Activated CD8-positive, alpha-beta T cell treated with anti-CD3 and anti-CD28 coated beads, Interleukin-2, amount 10 ng/mL, durations not matched to agents 7 days and 5 days (primary cell): ENCODE data around the gene ZNF512B. TPM values are rescaled to one million over a fixed set of nuclear protein-coding genes. Genes with fewer than 3 reads are reported as not detected.
"Not testable (repeated sequence)": the region's sequence is repeated elsewhere in the genome, so short reads cannot be mapped to it uniquely, and the experiment has no call there.

ENCODE experiments used
- ATAC-seq: fragments of 150-1000 bp; cut with Tn5 transposase; one replicate; pipeline ENCODE4 v1.10.0; 2021; ENCODE audit warnings: moderate library complexity
- CTCF ChIA-PET: fragments of 350-600 bp; sonication (Branson Sonifier 250); formaldehyde crosslinking; loops from one replicate; lab custom pipeline; 2021; ENCODE audit warnings: antibody characterized with exemption; lab: Charles Lee
- POLR2A ChIA-PET: fragments of 350-600 bp; sonication (Branson Sonifier 250); formaldehyde crosslinking; loops from one replicate; lab custom pipeline; 2021; ENCODE audit warnings: antibody characterized with exemption; lab: Charles Lee
- DNase-seq: peaks from one replicate; pipeline ENCODE4 v3.0.0-alpha.2; 2020
- H3K27ac Mint-ChIP-seq: one replicate; pipeline ENCODE4 v1.8.0; 2021; ENCODE audit warnings: mild to moderate bottlenecking, mixed read lengths
- H3K27me3 Mint-ChIP-seq: one replicate; pipeline ENCODE4 v1.8.0; 2021; ENCODE audit warnings: low read depth, mixed read lengths
- H3K36me3 Mint-ChIP-seq: one replicate; pipeline ENCODE4 v1.8.0; 2021; ENCODE audit warnings: low read depth, mixed read lengths
- H3K4me1 Mint-ChIP-seq: one replicate; pipeline ENCODE4 v1.8.0; 2021; ENCODE audit warnings: low read depth, mixed read lengths
- H3K4me3 Mint-ChIP-seq: one replicate; pipeline ENCODE4 v1.8.0; 2021; ENCODE audit warnings: mild to moderate bottlenecking, mixed read lengths
- H3K9me3 Mint-ChIP-seq: one replicate; pipeline ENCODE4 v1.8.0; 2022; ENCODE audit warnings: mixed read lengths; ENCODE audit not compliant: insufficient read depth
- total RNA-seq, 2 experiments: library from RNA; stranded (reverse); gene quantifications; one replicate each; pipeline ENCODE4 v1.2.3, GENCODE V29; 2021

ZNF512B gene
- total RNA-seq, 2 experiments from 2014 or later = 12.0 to 12.1 TPM

DNA sequence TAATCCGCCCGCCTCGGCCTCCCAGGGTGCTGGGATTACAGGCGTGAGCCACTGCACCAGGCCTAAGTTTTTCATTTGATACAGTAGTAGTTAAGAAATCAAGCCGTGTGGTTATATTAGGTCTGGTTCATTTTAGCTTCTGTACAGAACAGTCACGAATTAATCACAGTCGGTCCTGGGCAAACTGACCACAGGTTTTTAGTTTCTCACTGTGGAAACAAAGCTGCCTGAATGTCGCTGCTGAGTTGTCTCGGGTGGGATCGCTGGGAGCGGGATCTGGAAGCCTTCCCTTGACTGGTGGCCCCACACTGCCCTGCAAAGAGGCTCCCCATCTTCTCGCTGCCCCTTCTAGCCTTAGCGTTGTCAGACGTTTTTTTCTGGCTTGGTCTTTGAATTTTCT, 32.1 kb downstream of the ZNF512B start:
- H3K27me3 Mint-ChIP-seq = no peaks in the 10 kb centered on the region
- no peak for ATAC-seq
- no peaks in the 10 kb centered on the region for H3K9me3 Mint-ChIP-seq
- peaks cover 16% of the 10 kb centered on the region for H3K4me1 Mint-ChIP-seq
- H3K27ac Mint-ChIP-seq = no peak overlapping the region
- H3K36me3 Mint-ChIP-seq = peaks cover 40% of the 10 kb centered on the region
- no peak overlapping the region for H3K4me3 Mint-ChIP-seq
- POLR2A ChIA-PET = no interaction called here
- DNase-seq = no peak
- CTCF ChIA-PET = no interaction called here

DNA sequence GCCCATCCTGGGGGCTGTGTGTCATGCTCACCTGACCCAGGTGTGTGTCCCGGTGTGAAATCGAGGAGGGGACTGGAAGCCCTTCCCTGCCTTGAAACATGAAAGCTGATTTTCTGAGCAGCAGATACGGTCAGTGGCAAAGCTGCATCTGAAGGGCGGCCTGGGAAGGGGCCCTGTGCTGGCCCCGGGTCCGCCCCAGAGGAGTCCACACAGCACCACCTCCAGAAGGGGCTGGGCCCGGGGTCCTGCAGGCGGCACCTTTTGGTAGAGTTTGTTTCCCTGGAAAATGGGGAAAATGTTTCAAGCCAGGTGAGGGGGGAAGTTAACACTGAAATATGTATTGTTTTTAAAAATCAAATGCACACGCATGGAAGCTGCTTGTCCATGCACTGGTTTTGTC, 34.3 kb downstream of the ZNF512B start:
- ATAC-seq (no peak), DNase-seq (no peak)
- no peaks in the 10 kb centered on the region for H3K27me3 Mint-ChIP-seq
- ChIA-PET POLR2A (interaction anchor here (1.0 kb wide), 1 partner anchor 414 kb away, joined by 3 read pairs; no protein-coding TSS in a partner anchor), CTCF (no interaction called here)
- peak overlapping the region; percentile 45 for H3K27ac Mint-ChIP-seq
- no peaks in the 10 kb centered on the region for H3K4me1 Mint-ChIP-seq
- H3K36me3 Mint-ChIP-seq = peaks cover 50% of the 10 kb centered on the region
- H3K4me3 Mint-ChIP-seq = no peak overlapping the region
- no peaks in the 10 kb centered on the region for H3K9me3 Mint-ChIP-seq

DNA sequence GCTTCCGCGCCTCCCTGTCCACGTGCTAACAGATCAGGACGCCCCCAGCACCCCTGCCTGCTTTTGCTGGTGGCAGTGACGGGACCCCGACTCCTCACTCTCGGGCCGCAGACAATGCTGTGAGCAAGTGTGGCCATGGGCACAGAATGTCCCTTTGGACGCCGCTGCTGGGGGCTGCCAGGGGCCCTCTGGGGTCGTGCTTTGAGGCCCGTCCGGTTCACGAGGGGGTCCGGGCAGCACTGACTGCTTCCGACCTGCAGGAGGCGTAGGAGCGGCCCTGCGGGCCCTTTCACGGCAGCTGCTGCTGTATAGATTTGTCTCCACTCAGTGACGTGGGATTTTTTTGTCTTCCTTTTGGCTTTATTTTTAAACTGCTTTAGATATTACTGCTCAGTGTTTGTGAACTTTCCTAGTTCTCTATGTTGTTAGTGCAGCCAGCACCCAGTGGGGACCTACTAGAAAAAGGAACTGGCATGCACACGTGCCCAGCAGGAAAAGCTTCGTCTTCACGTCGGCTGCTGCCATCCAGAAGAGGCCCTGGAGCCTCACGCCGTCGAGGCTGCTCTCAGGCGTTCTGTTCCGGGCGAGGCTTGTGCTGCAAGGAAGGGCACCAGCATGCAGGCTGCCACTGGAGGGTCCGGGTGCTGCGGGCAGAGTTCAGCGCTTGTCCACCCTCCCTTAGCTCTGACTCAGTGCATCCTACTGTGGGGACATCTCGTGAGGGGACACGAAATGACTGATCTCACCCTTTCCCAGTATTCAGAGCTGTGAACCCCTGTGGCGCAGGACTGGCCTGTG, 35.3 kb downstream of the ZNF512B start:
- Mint-ChIP-seq H3K27ac (no peak overlapping the region), H3K27me3 (no peaks in the 10 kb centered on the region), H3K9me3 (no peaks in the 10 kb centered on the region), H3K36me3 (peaks cover 51% of the 10 kb centered on the region), H3K4me1 (no peaks in the 10 kb centered on the region), H3K4me3 (no peak overlapping the region)
- ChIA-PET POLR2A (interaction anchor here (1.0 kb wide), 1 partner anchor 413 kb away, joined by 3 read pairs; no protein-coding TSS in a partner anchor), CTCF (no interaction called here)
- ATAC-seq (no peak), DNase-seq (no peak)

DNA sequence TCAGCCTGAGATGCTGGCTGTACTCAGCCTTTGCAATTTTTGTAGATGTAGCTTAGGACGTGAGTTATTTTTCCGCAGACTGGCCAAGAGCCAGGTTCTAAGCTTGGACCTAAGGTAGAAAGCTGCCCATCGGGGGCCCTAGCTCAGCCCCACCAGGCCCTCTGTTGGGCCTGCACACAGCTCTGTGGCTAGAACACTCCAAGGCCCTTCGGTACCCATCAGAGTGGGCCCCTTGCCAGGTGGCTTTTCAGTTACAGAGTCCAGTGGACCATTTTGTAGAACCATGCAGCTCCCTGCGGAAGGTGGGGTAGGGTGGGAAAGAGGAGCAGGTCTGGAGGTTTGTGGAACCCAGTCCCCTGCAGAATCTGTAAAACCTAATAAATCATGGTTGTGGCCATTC, 36.1 kb downstream of the ZNF512B start:
- no peaks in the 10 kb centered on the region for H3K27me3 Mint-ChIP-seq
- no peak overlapping the region for H3K27ac Mint-ChIP-seq
- ATAC-seq (no peak), DNase-seq (no peak)
- no peaks in the 10 kb centered on the region for H3K4me1 Mint-ChIP-seq
- CTCF ChIA-PET = no interaction called here
- H3K4me3 Mint-ChIP-seq = no peak overlapping the region
- H3K36me3 Mint-ChIP-seq = peaks cover 58% of the 10 kb centered on the region
- POLR2A ChIA-PET = interaction anchor here (0.6 kb wide), 1 partner anchor 134 kb away, joined by 3 read pairs; no protein-coding TSS in a partner anchor
- no peaks in the 10 kb centered on the region for H3K9me3 Mint-ChIP-seq

DNA sequence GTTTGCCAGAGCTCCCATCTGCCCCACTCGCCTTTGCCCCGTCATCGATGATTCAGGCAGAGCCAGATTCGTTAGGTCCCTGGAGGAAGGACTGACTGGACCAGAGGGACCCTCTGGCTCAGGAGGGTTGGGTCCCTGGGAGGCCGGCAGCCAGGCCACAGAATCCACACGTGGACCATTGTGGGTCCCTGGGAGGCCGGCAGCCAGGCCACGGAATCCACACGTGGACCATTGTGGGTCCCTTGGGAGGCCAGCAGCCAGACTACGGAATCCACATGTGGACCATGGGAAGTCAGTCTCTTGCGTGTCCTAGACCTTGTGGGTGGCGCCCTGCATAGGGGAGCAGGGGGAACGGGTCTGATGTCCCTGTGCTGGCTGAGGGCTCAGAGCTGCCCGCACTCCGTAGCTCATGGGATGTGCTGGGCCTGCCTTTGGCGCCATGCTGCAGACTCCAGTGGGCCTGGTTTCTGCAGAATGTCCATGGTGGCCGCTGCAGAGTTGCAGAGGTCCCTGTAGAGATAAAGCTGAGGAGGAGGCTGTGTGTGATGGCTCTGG, 37.0 kb downstream of the ZNF512B start:
- Mint-ChIP-seq H3K36me3 (peaks cover 61% of the 10 kb centered on the region), H3K9me3 (no peaks in the 10 kb centered on the region), H3K27ac (no peak overlapping the region), H3K4me3 (no peak overlapping the region), H3K4me1 (no peaks in the 10 kb centered on the region), H3K27me3 (no peaks in the 10 kb centered on the region)
- ChIA-PET POLR2A (interaction anchor here (0.6 kb wide), 1 partner anchor 135 kb away, joined by 3 read pairs; no protein-coding TSS in a partner anchor), CTCF (interaction anchor here (0.8 to 1.4 kb wide), 2 partner anchors 106 to 395 kb away, joined by 3 to 4 read pairs; partner anchors contain the start of gene PTK6)
- no peak for ATAC-seq
- DNase-seq = no peak

DNA sequence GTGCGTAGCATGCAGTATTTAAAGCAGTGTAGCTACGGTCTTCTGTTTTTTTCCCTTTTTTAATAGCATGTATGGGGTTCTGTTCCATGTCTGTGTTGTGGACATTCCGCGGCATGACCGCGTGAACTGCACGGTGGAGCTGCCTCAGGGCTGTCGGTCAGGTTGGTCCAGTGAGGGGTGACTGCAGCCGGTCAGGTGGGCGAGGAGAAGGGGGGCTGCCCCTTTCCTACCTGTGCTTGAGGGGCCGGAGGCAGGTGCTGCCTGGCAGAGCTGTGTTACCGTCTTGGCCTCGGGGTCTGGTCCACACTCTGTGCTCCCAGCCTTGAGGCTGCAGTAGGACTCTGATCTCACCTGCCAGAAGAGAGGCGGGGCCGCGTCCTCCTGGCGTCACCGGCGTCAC, 38.0 kb downstream of the ZNF512B start:
- POLR2A ChIA-PET = no interaction called here
- Mint-ChIP-seq H3K27ac (no peak overlapping the region), H3K4me1 (no peaks in the 10 kb centered on the region), H3K36me3 (peaks cover 62% of the 10 kb centered on the region), H3K27me3 (no peaks in the 10 kb centered on the region), H3K4me3 (no peak overlapping the region), H3K9me3 (no peaks in the 10 kb centered on the region)
- ATAC-seq (no peak), DNase-seq (no peak)
- CTCF ChIA-PET = interaction anchor here (1.4 kb wide), 1 partner anchor 107 kb away, joined by 4 read pairs; no protein-coding TSS in a partner anchor

DNA sequence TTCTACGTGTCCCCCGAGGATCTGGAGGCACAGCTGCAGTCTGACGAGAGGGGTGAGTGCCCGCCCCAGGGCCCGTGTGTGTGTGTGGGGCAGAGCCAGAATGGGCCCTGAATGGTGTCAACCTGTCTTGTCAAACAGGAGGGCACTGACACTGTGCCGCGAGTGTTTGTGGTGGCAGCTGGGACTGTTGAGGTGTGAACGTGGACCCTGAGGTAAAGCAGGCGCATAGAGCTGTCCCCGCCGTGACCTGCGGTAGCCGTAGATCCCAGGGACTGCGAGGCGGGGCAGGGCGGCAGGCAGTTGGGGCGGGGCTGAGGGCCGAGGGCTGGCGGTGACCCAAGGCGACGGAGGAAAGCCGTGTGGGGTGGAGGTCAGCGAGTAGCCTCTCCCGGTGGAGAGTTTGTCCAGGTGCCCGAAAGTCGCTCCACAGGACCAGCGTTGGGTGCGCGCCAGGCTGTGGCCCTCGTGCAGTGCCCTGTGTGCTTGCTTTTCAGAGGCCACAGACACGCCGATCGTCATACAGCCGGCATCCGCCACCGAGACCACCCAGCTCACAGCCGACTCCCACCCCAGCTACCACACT, 38.7 kb downstream of the ZNF512B start:
- ATAC-seq (no peak), DNase-seq (no peak)
- POLR2A ChIA-PET = no interaction called here
- no peak overlapping the region for H3K27ac Mint-ChIP-seq
- no peak overlapping the region for H3K4me3 Mint-ChIP-seq
- no peaks in the 10 kb centered on the region for H3K4me1 Mint-ChIP-seq
- no peaks in the 10 kb centered on the region for H3K27me3 Mint-ChIP-seq
- CTCF ChIA-PET = interaction anchor here (1.4 kb wide), 1 partner anchor 108 kb away, joined by 4 read pairs; no protein-coding TSS in a partner anchor
- H3K9me3 Mint-ChIP-seq = no peaks in the 10 kb centered on the region
- H3K36me3 Mint-ChIP-seq = peaks cover 65% of the 10 kb centered on the region

DNA sequence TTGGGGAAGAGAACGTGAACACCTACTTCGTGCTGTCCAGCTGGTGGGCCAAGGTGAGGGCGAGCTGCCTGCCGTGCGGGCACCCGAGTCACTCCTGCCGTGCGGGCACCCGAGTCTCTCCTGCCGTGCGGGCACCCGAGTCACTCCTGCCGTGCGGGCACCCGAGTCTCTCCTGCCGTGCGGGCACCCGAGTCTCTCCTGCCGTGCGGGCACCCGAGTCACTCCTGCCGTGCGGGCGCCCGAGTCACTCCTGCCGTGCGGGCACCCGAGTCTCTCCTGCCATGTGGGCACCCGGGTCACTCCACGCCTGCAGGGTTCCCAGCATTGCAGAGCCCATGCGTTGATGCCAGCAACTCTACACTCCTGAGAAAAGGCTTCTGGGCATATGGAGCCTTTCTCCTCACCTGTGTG, 40.3 kb downstream of the ZNF512B start:
- H3K4me1 Mint-ChIP-seq, H3K27ac Mint-ChIP-seq, H3K27me3 Mint-ChIP-seq, CTCF ChIA-PET, POLR2A ChIA-PET, H3K9me3 Mint-ChIP-seq, DNase-seq, ATAC-seq, H3K4me3 Mint-ChIP-seq: not testable (repeated sequence)
- H3K36me3 Mint-ChIP-seq = peaks cover 61% of the 10 kb centered on the region

DNA sequence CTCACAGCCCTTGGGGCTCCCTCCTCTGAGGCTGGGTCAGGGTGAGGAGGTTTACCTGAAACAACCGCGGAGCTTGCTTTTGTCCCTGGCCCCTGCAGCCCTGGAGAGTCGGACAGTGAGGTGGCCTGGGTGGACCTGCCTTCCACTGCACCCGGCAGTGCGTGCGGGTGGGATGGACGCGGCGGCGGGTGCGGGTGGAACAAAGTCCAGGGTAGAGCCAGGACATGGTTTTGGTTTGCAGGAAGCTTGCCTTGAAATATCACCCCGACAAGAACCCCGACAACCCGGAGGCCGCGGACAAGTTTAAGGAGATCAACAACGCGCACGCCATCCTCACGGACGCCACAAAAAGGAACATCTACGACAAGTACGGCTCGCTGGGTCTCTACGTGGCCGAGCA, 40.7 kb downstream of the ZNF512B start:
- ATAC-seq (no peak), DNase-seq (no peak)
- Mint-ChIP-seq H3K4me3 (no peak overlapping the region), H3K27ac (peak overlapping the region; percentile 30), H3K27me3 (no peaks in the 10 kb centered on the region), H3K9me3 (no peaks in the 10 kb centered on the region), H3K36me3 (peaks cover 57% of the 10 kb centered on the region), H3K4me1 (peaks cover 6% of the 10 kb centered on the region)
- POLR2A ChIA-PET = interaction anchor here (0.6 kb wide), 1 partner anchor 14 kb away, joined by 4 read pairs; no protein-coding TSS in a partner anchor
- CTCF ChIA-PET = no interaction called here

DNA sequence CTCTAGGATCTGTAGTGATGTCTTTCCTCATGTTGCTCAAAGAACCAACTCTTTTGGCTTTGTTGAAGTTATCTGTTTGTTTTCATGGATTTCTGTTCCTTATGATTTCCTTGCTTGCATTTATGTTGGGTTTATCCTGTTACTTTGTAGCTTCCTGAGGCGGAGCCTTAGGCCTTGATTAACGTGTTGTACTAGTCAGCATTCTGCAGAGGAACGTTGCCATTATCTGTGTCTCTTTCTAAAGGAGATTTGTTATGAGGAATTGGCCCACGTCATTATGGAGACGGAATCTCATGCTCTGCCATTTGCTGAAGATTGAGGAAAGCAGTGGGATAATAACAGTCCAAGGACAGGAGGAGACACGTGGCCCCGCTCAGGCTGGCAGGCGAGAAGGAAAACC, 43.4 kb downstream of the ZNF512B start:
- Mint-ChIP-seq H3K4me3 (no peak overlapping the region), H3K9me3 (no peaks in the 10 kb centered on the region), H3K27ac (no peak overlapping the region), H3K27me3 (no peaks in the 10 kb centered on the region), H3K36me3 (peaks cover 46% of the 10 kb centered on the region), H3K4me1 (peaks cover 6% of the 10 kb centered on the region)
- ChIA-PET POLR2A (interaction anchor here (1.0 kb wide), 1 partner anchor 17 kb away, joined by 3 read pairs; no protein-coding TSS in a partner anchor), CTCF (interaction anchor here (1.0 kb wide), 1 partner anchor 48 kb away, joined by 3 read pairs; no protein-coding TSS in a partner anchor)
- DNase-seq (no peak), ATAC-seq (no peak)

DNA sequence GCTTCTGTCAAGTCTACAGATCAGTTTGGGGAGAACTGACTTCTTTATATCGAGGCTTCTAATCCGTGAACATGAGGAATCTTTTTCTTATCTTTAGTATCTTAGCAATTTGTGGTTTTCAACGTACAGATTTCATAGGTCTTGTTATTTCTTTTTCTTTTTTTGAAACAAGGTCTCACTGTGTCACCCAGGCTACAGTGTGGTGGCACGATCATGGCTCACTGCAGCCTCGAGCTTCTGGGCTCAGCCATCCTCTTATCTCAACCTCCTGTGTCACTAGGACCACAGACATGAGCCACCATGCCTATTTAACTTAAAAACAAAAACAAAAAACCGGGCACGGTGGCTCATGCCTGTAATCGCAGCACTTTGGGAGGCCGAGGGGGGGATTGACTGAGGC, 45.5 kb downstream of the ZNF512B start:
- POLR2A ChIA-PET = no interaction called here
- H3K27ac Mint-ChIP-seq = no peak overlapping the region
- no peaks in the 10 kb centered on the region for H3K27me3 Mint-ChIP-seq
- H3K4me3 Mint-ChIP-seq = no peak overlapping the region
- CTCF ChIA-PET = no interaction called here
- DNase-seq = no peak
- peaks cover 6% of the 10 kb centered on the region for H3K4me1 Mint-ChIP-seq
- peaks cover 34% of the 10 kb centered on the region for H3K36me3 Mint-ChIP-seq
- no peaks in the 10 kb centered on the region for H3K9me3 Mint-ChIP-seq
- no peak for ATAC-seq
